Endothelial cell of umbilical vein (primary cell): ENCODE data around the gene IQCN. TPM values are rescaled to one million over a fixed set of nuclear protein-coding genes. Genes with fewer than 3 reads are reported as not detected.

ENCODE experiments used
- BruUV-seq: library from RNA; stranded (reverse); fragments of 400-500 nt; replicated peaks from 2 replicates; lab custom pipeline; 2021; lab: Mats Ljungman, UMichigan
- CTCF ChIA-PET: fragments of 300-600, 350-600 bp; sonication (Branson Sonifier 250); formaldehyde crosslinking; loops from one replicate; lab custom pipeline; 2021; ENCODE audit warnings: antibody characterized with exemption, inconsistent platforms; lab: Charles Lee
- POLR2A ChIA-PET: fragments of 300-600, 350-600 bp; sonication (Branson Sonifier 250); formaldehyde crosslinking; loops from one replicate; lab custom pipeline; 2021; ENCODE audit warnings: antibody characterized with exemption, inconsistent platforms; lab: Charles Lee
- DNase-seq: peaks from one replicate; pipeline ENCODE4 v3.0.0-alpha.2; 2011; ENCODE audit warnings: low read depth, low spot score
- FAIRE-seq: peaks from 2 replicates; lab custom pipeline; 2011; peaks lifted over from hg19 to GRCh38; lab: Jason Lieb, UNC
- H2AFZ ChIP-seq: 2 replicates; pipeline ENCODE4 v1.6.0; 2012; ENCODE audit warnings: low read depth, low read length, control low read depth, inconsistent platforms
- H3K27ac ChIP-seq: 2 replicates; pipeline ENCODE4 v1.5.1; 2011; ENCODE audit warnings: low read depth, mild to moderate bottlenecking, control low read depth, low read length, moderate library complexity; ENCODE audit not compliant: insufficient read depth
- H3K27me3 ChIP-seq, 2 experiments: 2 replicates each; pipeline versions ENCODE4 v1.6.0 to v1.6.1; 2011; ENCODE audit warnings: low read length in 2 of 2, mixed read lengths in 1 of 2; ENCODE audit not compliant: control insufficient read depth in 2 of 2, insufficient read depth in 2 of 2
- H3K36me3 ChIP-seq, 2 experiments: 2 replicates in 1 of 2; 3 replicates in 1 of 2; pipeline ENCODE4 v1.5.1; 2011; ENCODE audit warnings: low read length in 2 of 2, mild to moderate bottlenecking in 1 of 2, moderate library complexity in 1 of 2; ENCODE audit not compliant: control insufficient read depth in 2 of 2, insufficient read depth in 2 of 2; ENCODE audit errors: extremely low read depth in 1 of 2
- H3K4me1 ChIP-seq: 3 replicates; pipeline ENCODE4 v1.5.1; 2011; ENCODE audit warnings: mild to moderate bottlenecking, low read length; ENCODE audit not compliant: control insufficient read depth, insufficient read depth; ENCODE audit errors: extremely low read depth
- H3K4me2 ChIP-seq: 2 replicates; pipeline ENCODE4 v1.6.1; 2011; ENCODE audit warnings: low read length, control low read depth, mixed read lengths; ENCODE audit not compliant: insufficient read depth
- H3K4me3 ChIP-seq, 3 experiments: fragments of 200-600 bp in 1 of 3; sonication (generic), shearing (Covaris generic) in 1 of 3; replicated peaks in 1 of 3; 2 replicates each; pipeline ENCODE4 v1.5.1; 2011 to 2016; ENCODE audit warnings: control low read depth in 3 of 3, low read length in 3 of 3, mild to moderate bottlenecking in 2 of 3, inconsistent platforms in 1 of 3, low read depth in 1 of 3, moderate library complexity in 1 of 3; ENCODE audit not compliant: insufficient read depth in 1 of 3
- H3K79me2 ChIP-seq: 2 replicates; pipeline ENCODE4 v1.6.0; 2012; ENCODE audit warnings: low read length, inconsistent platforms; ENCODE audit not compliant: control insufficient read depth, insufficient read depth
- H3K9ac ChIP-seq: replicated peaks from 2 replicates; pipeline ENCODE3; 2011; ENCODE audit warnings: low read length, control low read depth; ENCODE audit not compliant: insufficient read depth; ENCODE audit errors: extremely low read depth
- H3K9me1 ChIP-seq: replicated peaks from 3 replicates; pipeline ENCODE4 v1.6.0; 2011; ENCODE audit warnings: mild to moderate bottlenecking, low read length; ENCODE audit not compliant: control insufficient read depth, insufficient read depth; ENCODE audit errors: extremely low read depth
- H3K9me3 ChIP-seq: replicated peaks from 2 replicates; pipeline ENCODE4 v1.5.1; 2012; ENCODE audit warnings: low read length, inconsistent platforms; ENCODE audit not compliant: control insufficient read depth, insufficient read depth
- H4K20me1 ChIP-seq: replicated peaks from 2 replicates; pipeline ENCODE3; 2011; ENCODE audit warnings: mild to moderate bottlenecking, low read length; ENCODE audit not compliant: control insufficient read depth, insufficient read depth; ENCODE audit errors: extremely low read depth
- CTCF ChIP-seq, 2 donors: IDR thresholded peaks; 1 replicate in 1 of 2; 2 replicates in 1 of 2; pipeline ENCODE4 v1.5.1; 2011; ENCODE audit warnings: low read length in 2 of 2, mild to moderate bottlenecking in 2 of 2, moderate library complexity in 2 of 2, control low read depth in 1 of 2, inconsistent platforms in 1 of 2, low read depth in 1 of 2; ENCODE audit not compliant: insufficient read depth in 1 of 2; ENCODE audit errors: extremely low read depth in 1 of 2
- EZH2 ChIP-seq: IDR thresholded peaks from 2 replicates; pipeline ENCODE4 v1.6.1; 2012; ENCODE audit warnings: borderline replicate concordance, low read depth, mild to moderate bottlenecking, moderate library complexity, low read length, inconsistent platforms; ENCODE audit not compliant: severe bottlenecking
- FOS ChIP-seq: IDR thresholded peaks from 2 replicates; pipeline ENCODE4 v1.6.1; 2011; ENCODE audit warnings: mild to moderate bottlenecking, low read length, moderate library complexity, borderline replicate concordance; ENCODE audit not compliant: insufficient read depth
- GATA2 ChIP-seq: IDR thresholded peaks from 2 replicates; pipeline ENCODE4 v1.7.0; 2011; ENCODE audit warnings: low read depth, mild to moderate bottlenecking, moderate library complexity, mixed read lengths, low read length; ENCODE audit not compliant: insufficient read length, insufficient read depth
- JUN ChIP-seq: IDR thresholded peaks from 2 replicates; pipeline ENCODE4 v1.6.1; 2011; ENCODE audit warnings: borderline replicate concordance, low read depth; ENCODE audit not compliant: insufficient read length, insufficient read depth
- MYC ChIP-seq: IDR thresholded peaks from one replicate; pipeline ENCODE4 v1.6.1; 2011; ENCODE audit warnings: mild to moderate bottlenecking, low read depth, low read length
- POLR2A ChIP-seq: IDR thresholded peaks from 2 replicates; pipeline ENCODE4 v1.6.1; 2012; ENCODE audit warnings: low read depth, mild to moderate bottlenecking, control low read depth, low read length
- POLR2AphosphoS5 ChIP-seq: IDR thresholded peaks from 2 replicates; pipeline ENCODE4 v1.6.1; 2012; ENCODE audit warnings: low read depth, mild to moderate bottlenecking, control low read depth, low read length, moderate library complexity; ENCODE audit not compliant: insufficient read depth
- dilution Hi-C: fragments of 300-500 bp; cut with MboI; formaldehyde crosslinking; loops from one replicate; pipeline ENCODE4 v1.15.0; 2019; ENCODE audit warnings: low sequenced_read_pairs; ENCODE audit not compliant: extremely low pct_ligation_motif_present
- intact Hi-C: fragments of 100-400 bp; cut with micrococcal nuclease; formaldehyde crosslinking; loops from one replicate; pipeline ENCODE4 v1.10.0; 2022
- polyA plus RNA-seq, 4 experiments: library from polyadenylated mRNA; depleted of rRNA in 3 of 4; stranded (reverse) in 3 of 4; unstranded in 1 of 4; fragments of >200 nt; gene quantifications; 2 replicates each; pipeline versions ENCODE4 v1.2.1 to v1.2.3, GENCODE V29; 2011 to 2012; ENCODE audit warnings: missing spikeins in 1 of 4
- total RNA-seq: library from RNA; stranded (reverse); gene quantifications from 2 replicates; pipeline ENCODE4 v1.2.3, GENCODE V29; 2021
- TF ChIP-seq, protein P1 (sequence below): IDR thresholded peaks from 2 replicates; pipeline ENCODE4 v1.6.1; 2011; ENCODE audit not compliant: insufficient read depth, insufficient read length

The IQCN gene
- total and polyA plus RNA-seq, 2 donors (not counting 3 experiments of a cell fraction or from before 2014, with no cell fraction given), result 1.5 to 3.0 TPM

GRCh38 chr19:18283338-18283737, 9.1 kb upstream of the IQCN start:
- FAIRE-seq (no peak), DNase-seq (no peak)
- H3K27me3 ChIP-seq, result no peaks in the 10 kb centered on the region
- CTCF ChIA-PET, result no interaction called here
- H4K20me1 ChIP-seq, result peaks cover 5% of the 10 kb centered on the region
- peaks cover 26% of the 10 kb centered on the region for H3K79me2 ChIP-seq
- no peak overlapping the region for H3K9ac ChIP-seq
- peaks cover 0 to 2% of the 10 kb centered on the region in 2 experiments for H3K36me3 ChIP-seq
- H3K4me3 ChIP-seq, result no peak overlapping the region
- TF ChIP-seq POLR2A (no peak), GATA2 (no peak), MYC (no peak), JUN (no peak), EZH2 (no peak), POLR2AphosphoS5 (no peak), FOS (no peak), CTCF (IDR thresholded peaks at IDR 0.05; ENCODE audit: extremely low read depth in 1 of 2, insufficient read depth in 1 of 2, low read depth in 1 of 2, low read length in 2 of 2) (no peak)
- TF ChIP-seq, protein P1, sequence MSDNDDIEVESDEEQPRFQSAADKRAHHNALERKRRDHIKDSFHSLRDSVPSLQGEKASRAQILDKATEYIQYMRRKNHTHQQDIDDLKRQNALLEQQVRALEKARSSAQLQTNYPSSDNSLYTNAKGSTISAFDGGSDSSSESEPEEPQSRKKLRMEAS, result no peak
- BruUV-seq, result no TSS peak
- no peak overlapping the region for H2AFZ ChIP-seq
- no peaks in the 10 kb centered on the region for H3K9me1 ChIP-seq
- H3K4me2 ChIP-seq, result no peak overlapping the region
- POLR2A ChIA-PET, result interaction anchor here (0.7 to 4.4 kb wide), 2 partner anchors 34 to 45 kb away, joined by 4 to 52 read pairs; no protein-coding TSS in a partner anchor
- H3K9me3 ChIP-seq, result no peaks in the 10 kb centered on the region
- dilution Hi-C loops, result no loop called here
- H3K4me1 ChIP-seq, result peaks cover 19% of the 10 kb centered on the region
- intact Hi-C loops, result no loop called here
- H3K27ac ChIP-seq, result no peak overlapping the region
